K562 (cell line): ENCODE data around the gene DAGLA. TPM values are rescaled to one million over a fixed set of nuclear protein-coding genes. Genes with fewer than 3 reads are reported as not detected.

Source experiments
- ATAC-seq: fragments of 200-7000 bp; cut with Tn5 transposase; 3 replicates; pipeline ENCODE4 v1.9.1; 2020; ENCODE audit warnings: moderate library complexity
- BruUV-seq: library from RNA; stranded (reverse); fragments of 400-500 nt; replicated peaks from 2 replicates; lab custom pipeline; 2021; lab: Mats Ljungman, UMichigan
- CTCF ChIA-PET: fragments of 300-600 bp; formaldehyde crosslinking; extraction: SDS; loops from one replicate; lab custom pipeline; 2021; ENCODE audit warnings: low intra/inter-chr PET ratio; lab: Yijun Ruan, JAX
- POLR2A ChIA-PET: fragments of 300-600, 350-650 bp; sonication (Branson Sonifier 250); formaldehyde crosslinking; extraction: SDS; loops from one replicate; lab custom pipeline; 2021; ENCODE audit warnings: antibody characterized with exemption, inconsistent platforms; lab: Yijun Ruan, JAX
- DNase-seq, 4 experiments: peaks; one replicate each; pipeline versions ENCODE4 v3.0.0 to v3.0.0-alpha.2; 2011 to 2018; ENCODE audit warnings: low spot score in 3 of 4, mixed read lengths in 3 of 4; ENCODE audit errors: extremely low read depth in 1 of 4
- FAIRE-seq: peaks from 2 replicates; lab custom pipeline; 2011; peaks lifted over from hg19 to GRCh38; lab: Jason Lieb, UNC
- H2AFZ ChIP-seq: 2 replicates; pipeline ENCODE4 v1.6.0; 2011; ENCODE audit warnings: low read depth, low read length, control low read depth, inconsistent platforms
- H3K27ac ChIP-seq: fragments of 200-600 bp; 3 replicates; pipeline ENCODE4 v1.8.0; 2011; ENCODE audit warnings: low read depth, mild to moderate bottlenecking, control low read depth, inconsistent platforms, low read length, moderate library complexity, mixed read lengths; ENCODE audit errors: extremely low read depth
- H3K27me3 ChIP-seq, 2 experiments: fragments of 300-600 bp in 1 of 2; 2 replicates in 1 of 2; 3 replicates in 1 of 2; pipeline versions ENCODE4 v1.6.0 to v1.8.0; 2011; ENCODE audit warnings: inconsistent platforms in 2 of 2, low read length in 2 of 2, mild to moderate bottlenecking in 1 of 2, mixed read lengths in 1 of 2, moderate library complexity in 1 of 2; ENCODE audit not compliant: control insufficient read depth in 2 of 2, insufficient read depth in 2 of 2
- H3K36me3 ChIP-seq: fragments of 300-600 bp; 3 replicates; pipeline ENCODE4 v1.8.0; 2011; ENCODE audit warnings: mild to moderate bottlenecking, low read length, inconsistent platforms; ENCODE audit not compliant: control insufficient read depth, insufficient read depth
- H3K4me1 ChIP-seq, 2 experiments: fragments of 200-600 bp in 1 of 2; replicated peaks in 1 of 2; 2 replicates in 1 of 2; 3 replicates in 1 of 2; pipeline versions ENCODE4 v1.5.1 to v1.8.0; 2011; ENCODE audit warnings: inconsistent platforms in 2 of 2, low read length in 2 of 2, mild to moderate bottlenecking in 1 of 2, mixed read lengths in 1 of 2, moderate library complexity in 1 of 2; ENCODE audit not compliant: control insufficient read depth in 2 of 2, insufficient read depth in 2 of 2
- H3K4me2 ChIP-seq: 2 replicates; pipeline ENCODE4 v1.6.1; 2011; ENCODE audit warnings: low read length, control low read depth, inconsistent platforms, mixed read lengths; ENCODE audit not compliant: insufficient read depth
- H3K4me3 ChIP-seq: fragments of 200-600 bp; sonication (generic), shearing (Covaris generic); 2 replicates; pipeline ENCODE4 v1.5.1; 2016; ENCODE audit warnings: control low read depth, inconsistent platforms
- H3K79me2 ChIP-seq: fragments of 200-600 bp; 3 replicates; pipeline ENCODE4 v1.8.0; 2011; ENCODE audit warnings: low read length, inconsistent platforms; ENCODE audit not compliant: control insufficient read depth, insufficient read depth
- H3K9ac ChIP-seq, 2 experiments: 2 replicates each; pipeline versions ENCODE4 v1.6.0 to v1.6.1; 2011; ENCODE audit warnings: low read depth in 2 of 2, low read length in 2 of 2, control low read depth in 1 of 2, inconsistent platforms in 1 of 2, mild to moderate bottlenecking in 1 of 2, mixed read lengths in 1 of 2; ENCODE audit not compliant: insufficient read depth in 1 of 2
- H3K9me1 ChIP-seq: one replicate; pipeline ENCODE4 v1.6.0; 2011; ENCODE audit warnings: inconsistent platforms, mild to moderate bottlenecking, low read length, moderate library complexity; ENCODE audit not compliant: control insufficient read depth, insufficient read depth
- H3K9me3 ChIP-seq: replicated peaks from 2 replicates; pipeline ENCODE4 v1.5.1; 2011; ENCODE audit warnings: low read depth, low read length, inconsistent platforms; ENCODE audit not compliant: control insufficient read depth, insufficient read depth
- H4K20me1 ChIP-seq: replicated peaks from 2 replicates; pipeline ENCODE4 v1.6.1; 2011; ENCODE audit warnings: low read length, inconsistent platforms, mixed read lengths; ENCODE audit not compliant: control insufficient read depth, insufficient read depth
- HMG20B ChIP-seq: fragments of 250-450 bp; sonication (Bioruptor Pico); IDR thresholded peaks from 2 replicates; pipeline ENCODE4 v1.5.0; 2021; ENCODE audit warnings: mild to moderate bottlenecking
- ILF3 ChIP-seq: fragments of 450-650 bp; IDR thresholded peaks from 2 replicates; pipeline ENCODE4 v1.6.1; 2018; ENCODE audit warnings: antibody characterized with exemption, mild to moderate bottlenecking, moderate library complexity, borderline replicate concordance
- MBD2 ChIP-seq: sonication (generic); IDR thresholded peaks from 2 replicates; pipeline ENCODE4 v1.6.1; 2016; ENCODE audit warnings: low read depth, borderline replicate concordance
- MYC ChIP-seq, 2 experiments: fragments of 250-450 bp in 1 of 2; sonication (Bioruptor Pico) in 1 of 2; IDR thresholded peaks; 2 replicates each; pipeline versions ENCODE4 v1.5.1 to v1.6.1; 2012 to 2021; ENCODE audit warnings: low read depth in 2 of 2, borderline replicate concordance in 1 of 2, improper control_type of control experiment in 1 of 2, low read length in 1 of 2, mild to moderate bottlenecking in 1 of 2, moderate library complexity in 1 of 2
- PCBP2 ChIP-seq: fragments of 200-400 bp; formaldehyde crosslinking; IDR thresholded peaks from 2 replicates; pipeline ENCODE4 v1.6.1; 2018; ENCODE audit warnings: low read length, low read depth, mild to moderate bottlenecking, moderate library complexity; ENCODE audit not compliant: poor library complexity, severe bottlenecking
- PHB2 ChIP-seq: fragments of 450-650 bp; IDR thresholded peaks from 2 replicates; pipeline ENCODE4 v1.6.1; 2017; ENCODE audit warnings: low read depth
- PPARD ChIP-seq: fragments of 250-450 bp; sonication (Bioruptor Pico); IDR thresholded peaks from 2 replicates; pipeline ENCODE4 v1.8.0; 2022; ENCODE audit warnings: inconsistent platforms, mild to moderate bottlenecking, moderate library complexity
- SREBF2 ChIP-seq: sonication (generic); formaldehyde crosslinking; IDR thresholded peaks from 2 replicates; pipeline ENCODE4 v1.4.0; 2020; ENCODE audit warnings: mild to moderate bottlenecking, missing genetic modification reagents
- TAL1 ChIP-seq: fragments of 450-650 bp; IDR thresholded peaks from 2 replicates; pipeline ENCODE4 v1.6.1; 2016; ENCODE audit warnings: mild to moderate bottlenecking
- TCF7L2 ChIP-seq: fragments of 150-350 bp; IDR thresholded peaks from 2 replicates; pipeline ENCODE4 v1.6.1; 2016; ENCODE audit warnings: low read depth, mild to moderate bottlenecking, low read length, moderate library complexity
- ZBTB8A ChIP-seq: fragments of 450-650 bp; IDR thresholded peaks from 2 replicates; pipeline ENCODE4 v1.6.1; 2018; ENCODE audit warnings: mild to moderate bottlenecking, moderate library complexity; ENCODE audit not compliant: partially characterized antibody
- ZNF124 ChIP-seq: sonication (generic); formaldehyde crosslinking; IDR thresholded peaks from 2 replicates; pipeline ENCODE4 v1.8.1; 2022; ENCODE audit warnings: missing genetic modification reagents
- ZNF184 ChIP-seq: sonication (generic); formaldehyde crosslinking; IDR thresholded peaks from 2 replicates; pipeline ENCODE4 v1.5.0; 2020; ENCODE audit warnings: missing genetic modification reagents
- ZNF57 ChIP-seq: fragments of 450-650 bp; formaldehyde crosslinking; IDR thresholded peaks from 2 replicates; pipeline ENCODE4 v1.4.0; 2020; ENCODE audit warnings: mild to moderate bottlenecking, moderate library complexity
- WGBS: fragments of 100-300 bp; shearing (Covaris generic); methylation state at CpG from one replicate; pipeline ENCODE4 v1.1.6; 2016; ENCODE audit warnings: low coverage, mixed read lengths; ENCODE audit not compliant: insufficient coverage; ENCODE audit errors: missing lambda C conversion rate; 5-methylcytosine and 5-hydroxymethylcytosine counted together
- in situ Hi-C: fragments of 300-500 bp; cut with MboI; formaldehyde crosslinking; loops from 4 replicates; pipeline ENCODE4 v1.15.0; 2018; ENCODE audit warnings: inconsistent platforms, mixed read lengths
- intact Hi-C: fragments of 100-400 bp; cut with micrococcal nuclease; formaldehyde crosslinking; loops from 2 replicates; pipeline ENCODE4 v1.14.2; 2022
- polyA plus RNA-seq, 8 experiments: library from polyadenylated mRNA; depleted of rRNA in 4 of 8; stranded (reverse) in 5 of 8; unstranded in 3 of 8; fragments of >200 nt; fragmentation: Nextera tagmentation in 2 of 8; fragmentation: Illumina TruSeq in 1 of 8; extraction: Ambion mirVana in 2 of 8; extraction: Trizol in 1 of 8; gene quantifications; 2 replicates each; pipeline versions ENCODE4 v1.2.1 to v1.2.3, GENCODE V29; 2011 to 2014; ENCODE audit warnings: inconsistent platforms in 1 of 8, missing spikeins in 1 of 8
- total RNA-seq, 7 experiments: library from RNA; depleted of rRNA in 6 of 7; stranded (reverse); fragments of >200 nt in 6 of 7; fragmentation: Illumina TruSeq in 2 of 7; extraction: Trizol in 2 of 7; gene quantifications; 2 replicates each; pipeline versions ENCODE4 v1.2.1 to v1.2.3, GENCODE V29; 2011 to 2021; ENCODE audit warnings: low replicate concordance in 1 of 7
- TF ChIP-seq, protein P1 (sequence below): fragments of 450-650 bp; IDR thresholded peaks from 2 replicates; pipeline ENCODE4 v1.6.1; 2016; ENCODE audit warnings: mild to moderate bottlenecking
- TF ChIP-seq, protein P2 (sequence below): sonication (generic); formaldehyde crosslinking; IDR thresholded peaks from 2 replicates; pipeline ENCODE4 v1.8.0; 2023; ENCODE audit warnings: mild to moderate bottlenecking, missing genetic modification reagents

Gene DAGLA
- total and polyA plus RNA-seq, 9 of the 15 experiments (the other 6 are each of a cell fraction or from before 2014, with no cell fraction given): 0.03 to 0.16 (median 0.04) TPM; not detected in 4

DNA sequence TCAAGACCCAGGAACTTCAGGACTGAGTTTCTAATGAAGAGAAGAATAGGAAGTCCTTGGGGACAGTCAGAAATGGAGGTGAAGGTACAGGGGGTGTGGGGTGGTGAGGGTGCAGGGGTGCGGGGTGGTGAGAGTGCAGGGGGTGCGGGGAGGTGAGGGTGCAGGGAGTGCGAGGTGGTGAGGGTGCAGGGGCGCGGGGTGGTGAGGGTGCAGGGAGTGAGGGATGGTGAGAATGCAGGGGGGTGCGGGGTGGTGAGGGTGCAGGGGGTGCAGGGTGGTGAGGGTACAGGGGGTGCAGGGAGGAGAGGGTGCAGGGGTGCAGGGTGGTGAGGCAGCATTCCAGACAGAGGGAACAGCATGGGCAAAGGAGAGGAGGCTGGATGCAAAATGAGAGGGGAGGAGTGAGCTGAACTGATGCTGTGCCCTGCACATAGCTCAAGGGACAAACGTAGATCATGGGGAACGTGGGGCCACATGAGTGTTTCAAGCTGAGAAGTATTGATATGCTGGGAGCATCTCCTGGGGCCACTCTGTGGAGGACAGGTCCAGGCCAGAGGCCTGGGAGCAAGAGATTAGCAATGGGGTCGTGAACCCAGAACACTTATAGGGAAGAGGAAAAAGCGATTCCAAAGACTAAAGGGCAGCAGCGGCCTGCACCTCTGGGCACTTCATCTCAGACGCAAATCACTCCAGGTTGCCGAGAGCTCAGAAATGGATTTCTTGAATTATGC, 23.7 kb upstream of the DAGLA start:
- Histone ChIP-seq H3K27me3 (peaks cover 24 to 43% of the 10 kb centered on the region in 2 experiments; a peak in 4 of 5 replicates), H3K4me2 (no peak overlapping the region), H3K27ac (no peak overlapping the region), H2AFZ (no peak overlapping the region), H3K79me2 (no peaks in the 10 kb centered on the region), H3K9me1 (no peaks in the 10 kb centered on the region), H3K4me1 (peaks cover 0 to 4% of the 10 kb centered on the region in 2 experiments; a peak in 1 of 5 replicates), H3K4me3 (no peak overlapping the region), H3K9me3 (no peaks in the 10 kb centered on the region), H3K9ac (no peak overlapping the region), H4K20me1 (peaks cover 5% of the 10 kb centered on the region; the same call in 1 of the 2 replicates), H3K36me3 (no peaks in the 10 kb centered on the region)
- BruUV-seq: no TSS peak
- intact Hi-C loops: no loop called here
- DNase-seq (peak in 2 of 4 experiments; percentile 67 to 71), ATAC-seq (peak; percentile 71), FAIRE-seq (no peak)
- CTCF ChIA-PET: no interaction called here
- POLR2A ChIA-PET: no interaction called here
- in situ Hi-C loops: no loop called here
- 4% methylated on average over 7 of the region's 13 CpGs for WGBS
- TF ChIP-seq HMG20B (CRISPR knock-in tag) (no peak), MBD2 (no peak), ZNF124 (CRISPR knock-in tag) (no peak), SREBF2 (no peak), ILF3 (no peak), ZBTB8A (no peak), TCF7L2 (no peak), TAL1 (peak; percentile 75), ZNF184 (CRISPR knock-in tag) (no peak), PPARD (CRISPR knock-in tag) (no peak), PHB2 (no peak), PCBP2 (no peak), MYC (IDR thresholded peaks at IDR 0.05; ENCODE audit: low read depth, low read length) (no peak), MYC (CRISPR knock-in tag; IDR thresholded peaks at IDR 0.05; ENCODE audit: borderline replicate concordance, low read depth) (no peak), ZNF57 (CRISPR knock-in tag) (no peak)
- TF ChIP-seq, protein P1, sequence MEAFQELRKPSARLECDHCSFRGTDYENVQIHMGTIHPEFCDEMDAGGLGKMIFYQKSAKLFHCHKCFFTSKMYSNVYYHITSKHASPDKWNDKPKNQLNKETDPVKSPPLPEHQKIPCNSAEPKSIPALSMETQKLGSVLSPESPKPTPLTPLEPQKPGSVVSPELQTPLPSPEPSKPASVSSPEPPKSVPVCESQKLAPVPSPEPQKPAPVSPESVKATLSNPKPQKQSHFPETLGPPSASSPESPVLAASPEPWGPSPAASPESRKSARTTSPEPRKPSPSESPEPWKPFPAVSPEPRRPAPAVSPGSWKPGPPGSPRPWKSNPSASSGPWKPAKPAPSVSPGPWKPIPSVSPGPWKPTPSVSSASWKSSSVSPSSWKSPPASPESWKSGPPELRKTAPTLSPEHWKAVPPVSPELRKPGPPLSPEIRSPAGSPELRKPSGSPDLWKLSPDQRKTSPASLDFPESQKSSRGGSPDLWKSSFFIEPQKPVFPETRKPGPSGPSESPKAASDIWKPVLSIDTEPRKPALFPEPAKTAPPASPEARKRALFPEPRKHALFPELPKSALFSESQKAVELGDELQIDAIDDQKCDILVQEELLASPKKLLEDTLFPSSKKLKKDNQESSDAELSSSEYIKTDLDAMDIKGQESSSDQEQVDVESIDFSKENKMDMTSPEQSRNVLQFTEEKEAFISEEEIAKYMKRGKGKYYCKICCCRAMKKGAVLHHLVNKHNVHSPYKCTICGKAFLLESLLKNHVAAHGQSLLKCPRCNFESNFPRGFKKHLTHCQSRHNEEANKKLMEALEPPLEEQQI: no peak
- TF ChIP-seq, protein P2, sequence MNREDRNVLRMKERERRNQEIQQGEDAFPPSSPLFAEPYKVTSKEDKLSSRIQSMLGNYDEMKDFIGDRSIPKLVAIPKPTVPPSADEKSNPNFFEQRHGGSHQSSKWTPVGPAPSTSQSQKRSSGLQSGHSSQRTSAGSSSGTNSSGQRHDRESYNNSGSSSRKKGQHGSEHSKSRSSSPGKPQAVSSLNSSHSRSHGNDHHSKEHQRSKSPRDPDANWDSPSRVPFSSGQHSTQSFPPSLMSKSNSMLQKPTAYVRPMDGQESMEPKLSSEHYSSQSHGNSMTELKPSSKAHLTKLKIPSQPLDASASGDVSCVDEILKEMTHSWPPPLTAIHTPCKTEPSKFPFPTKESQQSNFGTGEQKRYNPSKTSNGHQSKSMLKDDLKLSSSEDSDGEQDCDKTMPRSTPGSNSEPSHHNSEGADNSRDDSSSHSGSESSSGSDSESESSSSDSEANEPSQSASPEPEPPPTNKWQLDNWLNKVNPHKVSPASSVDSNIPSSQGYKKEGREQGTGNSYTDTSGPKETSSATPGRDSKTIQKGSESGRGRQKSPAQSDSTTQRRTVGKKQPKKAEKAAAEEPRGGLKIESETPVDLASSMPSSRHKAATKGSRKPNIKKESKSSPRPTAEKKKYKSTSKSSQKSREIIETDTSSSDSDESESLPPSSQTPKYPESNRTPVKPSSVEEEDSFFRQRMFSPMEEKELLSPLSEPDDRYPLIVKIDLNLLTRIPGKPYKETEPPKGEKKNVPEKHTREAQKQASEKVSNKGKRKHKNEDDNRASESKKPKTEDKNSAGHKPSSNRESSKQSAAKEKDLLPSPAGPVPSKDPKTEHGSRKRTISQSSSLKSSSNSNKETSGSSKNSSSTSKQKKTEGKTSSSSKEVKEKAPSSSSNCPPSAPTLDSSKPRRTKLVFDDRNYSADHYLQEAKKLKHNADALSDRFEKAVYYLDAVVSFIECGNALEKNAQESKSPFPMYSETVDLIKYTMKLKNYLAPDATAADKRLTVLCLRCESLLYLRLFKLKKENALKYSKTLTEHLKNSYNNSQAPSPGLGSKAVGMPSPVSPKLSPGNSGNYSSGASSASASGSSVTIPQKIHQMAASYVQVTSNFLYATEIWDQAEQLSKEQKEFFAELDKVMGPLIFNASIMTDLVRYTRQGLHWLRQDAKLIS (CRISPR knock-in tag): no peak
